Endothelial cell of umbilical vein (primary cell): ENCODE results near the gene NRF1. TPM values are rescaled to one million over a fixed set of nuclear protein-coding genes. Genes with fewer than 3 reads are reported as not detected.

Experiments
- BruUV-seq: library from RNA; stranded (reverse); fragments of 400-500 nt; replicated peaks from 2 replicates; lab custom pipeline; 2021; lab: Mats Ljungman, UMichigan
- CTCF ChIA-PET: fragments of 300-600, 350-600 bp; sonication (Branson Sonifier 250); formaldehyde crosslinking; loops from one replicate; lab custom pipeline; 2021; ENCODE audit warnings: antibody characterized with exemption, inconsistent platforms; lab: Charles Lee
- POLR2A ChIA-PET: fragments of 300-600, 350-600 bp; sonication (Branson Sonifier 250); formaldehyde crosslinking; loops from one replicate; lab custom pipeline; 2021; ENCODE audit warnings: antibody characterized with exemption, inconsistent platforms; lab: Charles Lee
- DNase-seq: peaks from one replicate; pipeline ENCODE4 v3.0.0-alpha.2; 2011; ENCODE audit warnings: low read depth, low spot score
- FAIRE-seq: peaks from 2 replicates; lab custom pipeline; 2011; peaks lifted over from hg19 to GRCh38; lab: Jason Lieb, UNC
- H2AFZ ChIP-seq: 2 replicates; pipeline ENCODE4 v1.6.0; 2012; ENCODE audit warnings: low read depth, low read length, control low read depth, inconsistent platforms
- H3K27ac ChIP-seq: 2 replicates; pipeline ENCODE4 v1.5.1; 2011; ENCODE audit warnings: low read depth, mild to moderate bottlenecking, control low read depth, low read length, moderate library complexity; ENCODE audit not compliant: insufficient read depth
- H3K27me3 ChIP-seq, 2 experiments: 2 replicates each; pipeline versions ENCODE4 v1.6.0 to v1.6.1; 2011; ENCODE audit warnings: low read length in 2 of 2, mixed read lengths in 1 of 2; ENCODE audit not compliant: control insufficient read depth in 2 of 2, insufficient read depth in 2 of 2
- H3K36me3 ChIP-seq, 2 experiments: 2 replicates in 1 of 2; 3 replicates in 1 of 2; pipeline ENCODE4 v1.5.1; 2011; ENCODE audit warnings: low read length in 2 of 2, mild to moderate bottlenecking in 1 of 2, moderate library complexity in 1 of 2; ENCODE audit not compliant: control insufficient read depth in 2 of 2, insufficient read depth in 2 of 2; ENCODE audit errors: extremely low read depth in 1 of 2
- H3K4me1 ChIP-seq: 3 replicates; pipeline ENCODE4 v1.5.1; 2011; ENCODE audit warnings: mild to moderate bottlenecking, low read length; ENCODE audit not compliant: control insufficient read depth, insufficient read depth; ENCODE audit errors: extremely low read depth
- H3K4me2 ChIP-seq: 2 replicates; pipeline ENCODE4 v1.6.1; 2011; ENCODE audit warnings: low read length, control low read depth, mixed read lengths; ENCODE audit not compliant: insufficient read depth
- H3K4me3 ChIP-seq, 3 experiments: fragments of 200-600 bp in 1 of 3; sonication (generic), shearing (Covaris generic) in 1 of 3; replicated peaks in 1 of 3; 2 replicates each; pipeline ENCODE4 v1.5.1; 2011 to 2016; ENCODE audit warnings: control low read depth in 3 of 3, low read length in 3 of 3, mild to moderate bottlenecking in 2 of 3, inconsistent platforms in 1 of 3, low read depth in 1 of 3, moderate library complexity in 1 of 3; ENCODE audit not compliant: insufficient read depth in 1 of 3
- H3K79me2 ChIP-seq: 2 replicates; pipeline ENCODE4 v1.6.0; 2012; ENCODE audit warnings: low read length, inconsistent platforms; ENCODE audit not compliant: control insufficient read depth, insufficient read depth
- H3K9ac ChIP-seq: replicated peaks from 2 replicates; pipeline ENCODE3; 2011; ENCODE audit warnings: low read length, control low read depth; ENCODE audit not compliant: insufficient read depth; ENCODE audit errors: extremely low read depth
- H3K9me1 ChIP-seq: replicated peaks from 3 replicates; pipeline ENCODE4 v1.6.0; 2011; ENCODE audit warnings: mild to moderate bottlenecking, low read length; ENCODE audit not compliant: control insufficient read depth, insufficient read depth; ENCODE audit errors: extremely low read depth
- H3K9me3 ChIP-seq: replicated peaks from 2 replicates; pipeline ENCODE4 v1.5.1; 2012; ENCODE audit warnings: low read length, inconsistent platforms; ENCODE audit not compliant: control insufficient read depth, insufficient read depth
- H4K20me1 ChIP-seq: replicated peaks from 2 replicates; pipeline ENCODE3; 2011; ENCODE audit warnings: mild to moderate bottlenecking, low read length; ENCODE audit not compliant: control insufficient read depth, insufficient read depth; ENCODE audit errors: extremely low read depth
- EZH2 ChIP-seq: IDR thresholded peaks from 2 replicates; pipeline ENCODE4 v1.6.1; 2012; ENCODE audit warnings: borderline replicate concordance, low read depth, mild to moderate bottlenecking, moderate library complexity, low read length, inconsistent platforms; ENCODE audit not compliant: severe bottlenecking
- FOS ChIP-seq: IDR thresholded peaks from 2 replicates; pipeline ENCODE4 v1.6.1; 2011; ENCODE audit warnings: mild to moderate bottlenecking, low read length, moderate library complexity, borderline replicate concordance; ENCODE audit not compliant: insufficient read depth
- GATA2 ChIP-seq: IDR thresholded peaks from 2 replicates; pipeline ENCODE4 v1.7.0; 2011; ENCODE audit warnings: low read depth, mild to moderate bottlenecking, moderate library complexity, mixed read lengths, low read length; ENCODE audit not compliant: insufficient read length, insufficient read depth
- JUN ChIP-seq: IDR thresholded peaks from 2 replicates; pipeline ENCODE4 v1.6.1; 2011; ENCODE audit warnings: borderline replicate concordance, low read depth; ENCODE audit not compliant: insufficient read length, insufficient read depth
- MAX ChIP-seq: IDR thresholded peaks from 2 replicates; pipeline ENCODE4 v1.6.1; 2011; ENCODE audit not compliant: insufficient read depth, insufficient read length
- MYC ChIP-seq: IDR thresholded peaks from one replicate; pipeline ENCODE4 v1.6.1; 2011; ENCODE audit warnings: mild to moderate bottlenecking, low read depth, low read length
- POLR2A ChIP-seq: IDR thresholded peaks from 2 replicates; pipeline ENCODE4 v1.6.1; 2012; ENCODE audit warnings: low read depth, mild to moderate bottlenecking, control low read depth, low read length
- POLR2AphosphoS5 ChIP-seq: IDR thresholded peaks from 2 replicates; pipeline ENCODE4 v1.6.1; 2012; ENCODE audit warnings: low read depth, mild to moderate bottlenecking, control low read depth, low read length, moderate library complexity; ENCODE audit not compliant: insufficient read depth
- dilution Hi-C: fragments of 300-500 bp; cut with MboI; formaldehyde crosslinking; loops from one replicate; pipeline ENCODE4 v1.15.0; 2019; ENCODE audit warnings: low sequenced_read_pairs; ENCODE audit not compliant: extremely low pct_ligation_motif_present
- intact Hi-C: fragments of 100-400 bp; cut with micrococcal nuclease; formaldehyde crosslinking; loops from one replicate; pipeline ENCODE4 v1.10.0; 2022
- polyA plus RNA-seq, 4 experiments: library from polyadenylated mRNA; depleted of rRNA in 3 of 4; stranded (reverse) in 3 of 4; unstranded in 1 of 4; fragments of >200 nt; gene quantifications; 2 replicates each; pipeline versions ENCODE4 v1.2.1 to v1.2.3, GENCODE V29; 2011 to 2012; ENCODE audit warnings: missing spikeins in 1 of 4
- total RNA-seq: library from RNA; stranded (reverse); gene quantifications from 2 replicates; pipeline ENCODE4 v1.2.3, GENCODE V29; 2021
- TF ChIP-seq, protein P1 (sequence below), 2 donors: IDR thresholded peaks; 1 replicate in 1 of 2; 2 replicates in 1 of 2; pipeline ENCODE4 v1.5.1; 2011; ENCODE audit warnings: low read length in 2 of 2, mild to moderate bottlenecking in 2 of 2, moderate library complexity in 2 of 2, control low read depth in 1 of 2, inconsistent platforms in 1 of 2, low read depth in 1 of 2; ENCODE audit not compliant: insufficient read depth in 1 of 2; ENCODE audit errors: extremely low read depth in 1 of 2

Gene NRF1
- total and polyA plus RNA-seq, 2 donors (not counting 3 experiments of a cell fraction or from before 2014, with no cell fraction given): 14.6 to 20.3 TPM

GRCh38 chr7:129684777-129685176 is 73.3 kb downstream of the NRF1 start:
- dilution Hi-C loops: no loop called here
- no TSS peak for BruUV-seq
- Histone ChIP-seq H3K4me2 (no peak overlapping the region), H3K4me3 (no peak overlapping the region), H3K9me3 (no peaks in the 10 kb centered on the region), H3K9ac (no peak overlapping the region), H3K27ac (no peak overlapping the region), H3K27me3 (no peaks in the 10 kb centered on the region), H2AFZ (no peak overlapping the region), H3K36me3 (no peaks in the 10 kb centered on the region), H3K9me1 (peaks cover 3% of the 10 kb centered on the region), H4K20me1 (no peaks in the 10 kb centered on the region), H3K4me1 (peaks cover 4% of the 10 kb centered on the region), H3K79me2 (no peaks in the 10 kb centered on the region)
- no peak for TF ChIP-seq GATA2
- no peak for TF ChIP-seq MAX
- TF ChIP-seq JUN: no peak
- no peak for TF ChIP-seq POLR2AphosphoS5
- TF ChIP-seq POLR2A: no peak
- TF ChIP-seq, protein P1, sequence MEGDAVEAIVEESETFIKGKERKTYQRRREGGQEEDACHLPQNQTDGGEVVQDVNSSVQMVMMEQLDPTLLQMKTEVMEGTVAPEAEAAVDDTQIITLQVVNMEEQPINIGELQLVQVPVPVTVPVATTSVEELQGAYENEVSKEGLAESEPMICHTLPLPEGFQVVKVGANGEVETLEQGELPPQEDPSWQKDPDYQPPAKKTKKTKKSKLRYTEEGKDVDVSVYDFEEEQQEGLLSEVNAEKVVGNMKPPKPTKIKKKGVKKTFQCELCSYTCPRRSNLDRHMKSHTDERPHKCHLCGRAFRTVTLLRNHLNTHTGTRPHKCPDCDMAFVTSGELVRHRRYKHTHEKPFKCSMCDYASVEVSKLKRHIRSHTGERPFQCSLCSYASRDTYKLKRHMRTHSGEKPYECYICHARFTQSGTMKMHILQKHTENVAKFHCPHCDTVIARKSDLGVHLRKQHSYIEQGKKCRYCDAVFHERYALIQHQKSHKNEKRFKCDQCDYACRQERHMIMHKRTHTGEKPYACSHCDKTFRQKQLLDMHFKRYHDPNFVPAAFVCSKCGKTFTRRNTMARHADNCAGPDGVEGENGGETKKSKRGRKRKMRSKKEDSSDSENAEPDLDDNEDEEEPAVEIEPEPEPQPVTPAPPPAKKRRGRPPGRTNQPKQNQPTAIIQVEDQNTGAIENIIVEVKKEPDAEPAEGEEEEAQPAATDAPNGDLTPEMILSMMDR (IDR thresholded peaks at IDR 0.05; ENCODE audit: extremely low read depth in 1 of 2, insufficient read depth in 1 of 2, low read depth in 1 of 2, low read length in 2 of 2): no peak
- TF ChIP-seq MYC: no peak
- no peak for TF ChIP-seq EZH2
- TF ChIP-seq FOS: no peak
- FAIRE-seq (peak; percentile 12), DNase-seq (peak; percentile 66)
- ChIA-PET POLR2A (no interaction called here), CTCF (interaction anchor here (0.9 kb wide), 1 partner anchor 41 kb away, joined by 3 read pairs; no protein-coding TSS in a partner anchor)
- intact Hi-C loops: no loop called here
